Left kidney (tissue), 8 donors: ENCODE data around the gene RXFP3. TPM values are rescaled to one million over a fixed set of nuclear protein-coding genes. Genes with fewer than 3 reads are reported as not detected.
"Not testable (repeated sequence)": the region's sequence is repeated elsewhere in the genome, so short reads cannot be mapped to it uniquely, and the experiment has no call there.

ENCODE experiments used
- DNase-seq: peaks from one replicate; pipeline ENCODE4 v3.0.0-alpha.2; 2013
- long read RNA-seq, 8 donors: transcript quantifications; one replicate each; lab custom pipeline, GENCODE V29; 2026
- polyA plus RNA-seq: library from polyadenylated mRNA; unstranded; fragments of 120-200 nt; gene quantifications from one replicate; pipeline ENCODE4 v1.2.1, GENCODE V29; 2013; ENCODE audit not compliant: insufficient read length

The RXFP3 gene
- polyA plus RNA-seq, result 0.12 TPM
- long read RNA-seq, donor 1, result 0 reads
- long read RNA-seq, donor 2, result 0 reads
- long read RNA-seq, donor 3, partial matches to known transcripts, result 0 of 1 reads
- long read RNA-seq, donor 3, other reads (novel, unspliced or antisense), result 0 of 1 reads
- long read RNA-seq, donor 4, result 0 reads
- long read RNA-seq, donor 5, result 0 reads
- long read RNA-seq, donor 6, result 0 reads
- long read RNA-seq, donor 7, result 0 reads
- long read RNA-seq, donor 8, result 0 reads

- no peak for DNase-seq
Measured at GRCh38 chr5:33936381-33937016, at the start of gene RXFP3. TSS of gene RXFP3 (plus strand) at chr5:33936386. CDS start at chr5:33936741, 355 bp downstream.

- DNase-seq, result no peak
Measured at GRCh38 chr5:33887268-33887667, 48.9 kb upstream of the RXFP3 start.

- DNase-seq, result no peak
Measured at GRCh38 chr5:33888587-33888986, 47.6 kb upstream of the RXFP3 start.

GRCh38 chr5:33890131-33891032 lies 45.8 kb upstream of the RXFP3 start:
- DNase-seq, result peak; percentile 13

GRCh38 chr5:33891446-33891787 lies 44.8 kb upstream of the RXFP3 start:
- DNase-seq, result no peak

- DNase-seq, result peak; percentile 46
Measured at GRCh38 chr5:33891788-33892619, 44.2 kb upstream of the RXFP3 start, which contains the start of gene ADAMTS12. TSS of gene ADAMTS12 (minus strand) at chr5:33891990. CDS start at chr5:33891856, 134 bp downstream.

- DNase-seq, result peak; percentile 45
Measured at GRCh38 chr5:33892620-33893137, 43.5 kb upstream of the RXFP3 start.

- DNase-seq, result no peak
Measured at GRCh38 chr5:33894566-33894965, 41.6 kb upstream of the RXFP3 start.

- no peak for DNase-seq
Measured at GRCh38 chr5:33901156-33901555, 35.0 kb upstream of the RXFP3 start.

- no peak for DNase-seq
Measured at GRCh38 chr5:33903118-33903517, 33.1 kb upstream of the RXFP3 start.

GRCh38 chr5:33905381-33905780 lies 30.8 kb upstream of the RXFP3 start:
- no peak for DNase-seq

GRCh38 chr5:33906248-33906647 lies 29.9 kb upstream of the RXFP3 start:
- not testable (repeated sequence) for DNase-seq

- DNase-seq, result not testable (repeated sequence)
Measured at GRCh38 chr5:33914844-33915243, 21.3 kb upstream of the RXFP3 start.

- DNase-seq, result no peak
Measured at GRCh38 chr5:33921002-33921401, 15.2 kb upstream of the RXFP3 start.

GRCh38 chr5:33925278-33925677 lies 10.9 kb upstream of the RXFP3 start:
- DNase-seq, result no peak

- no peak for DNase-seq
Measured at GRCh38 chr5:33927685-33928084, 8.5 kb upstream of the RXFP3 start.

- DNase-seq, result no peak
Measured at GRCh38 chr5:33928283-33928682, 7.9 kb upstream of the RXFP3 start.

GRCh38 chr5:33929925-33930690 lies 6.1 kb upstream of the RXFP3 start:
- no peak for DNase-seq

GRCh38 chr5:33931136-33931535 lies 5.0 kb upstream of the RXFP3 start:
- DNase-seq, result no peak

GRCh38 chr5:33933723-33934169 lies 2.4 kb upstream of the RXFP3 start:
- no peak for DNase-seq

GRCh38 chr5:33934176-33934575 lies 2.0 kb upstream of the RXFP3 start:
- DNase-seq, result no peak
